HepG2 (cell line): ENCODE data around the gene ZXDC. TPM values are rescaled to one million over a fixed set of nuclear protein-coding genes. Genes with fewer than 3 reads are reported as not detected.

Experiments used
- ATAC-seq: fragments of 200-7000 bp; cut with Tn5 transposase; 3 replicates; pipeline ENCODE4 v1.9.1; 2020; ENCODE audit warnings: mild to moderate bottlenecking, moderate library complexity
- BruUV-seq: library from RNA; stranded (reverse); fragments of 400-500 nt; replicated peaks from 2 replicates; lab custom pipeline; 2021; lab: Mats Ljungman, UMichigan
- CTCF ChIA-PET: fragments of 300-600 bp; formaldehyde crosslinking; extraction: SDS; loops from one replicate; lab custom pipeline; 2021; ENCODE audit warnings: low total read pairs, inconsistent platforms, low intra/inter-chr PET ratio; lab: Yijun Ruan, JAX
- POLR2A ChIA-PET: fragments of 350-600 bp; sonication (Branson Sonifier 250); formaldehyde crosslinking; loops from one replicate; lab custom pipeline; 2020; ENCODE audit warnings: antibody characterized with exemption, inconsistent platforms; lab: Yijun Ruan, JAX
- DNase-seq: peaks from one replicate; pipeline ENCODE4 v3.0.0-alpha.2; 2015; ENCODE audit warnings: low spot score
- FAIRE-seq: peaks from 3 replicates; lab custom pipeline; 2011; peaks lifted over from hg19 to GRCh38; lab: Jason Lieb, UNC
- H2AFZ ChIP-seq: one replicate; pipeline ENCODE4 v1.6.1; 2011; ENCODE audit warnings: low read length, inconsistent platforms
- H3K27ac ChIP-seq: fragments of 300-600 bp; 3 replicates; pipeline ENCODE4 v1.8.0; 2011; ENCODE audit warnings: mixed run types, mild to moderate bottlenecking, mixed read lengths, low read length, inconsistent platforms; ENCODE audit not compliant: insufficient read depth; ENCODE audit errors: extremely low read length
- H3K27me3 ChIP-seq, 2 experiments: fragments of 200-600 bp in 1 of 2; 2 replicates in 1 of 2; 3 replicates in 1 of 2; pipeline versions ENCODE4 v1.6.0 to v1.8.0; 2011; ENCODE audit warnings: low read length in 2 of 2, mild to moderate bottlenecking in 2 of 2, moderate library complexity in 2 of 2, inconsistent platforms in 1 of 2; ENCODE audit not compliant: insufficient read depth in 2 of 2, control insufficient read depth in 1 of 2
- H3K36me3 ChIP-seq, 2 experiments: fragments of 200-600 bp in 1 of 2; replicated peaks in 1 of 2; 2 replicates in 1 of 2; 3 replicates in 1 of 2; pipeline versions ENCODE4 v1.5.1 to v1.8.0; 2011; ENCODE audit warnings: low read length in 2 of 2, inconsistent platforms in 1 of 2; ENCODE audit not compliant: insufficient read depth in 2 of 2, control insufficient read depth in 1 of 2
- H3K4me1 ChIP-seq: 2 replicates; pipeline ENCODE4 v1.5.1; 2012; ENCODE audit warnings: low read length, inconsistent platforms; ENCODE audit not compliant: insufficient read depth
- H3K4me2 ChIP-seq: 2 replicates; pipeline ENCODE4 v1.6.0; 2011; ENCODE audit warnings: low read depth, low read length, inconsistent platforms
- H3K4me3 ChIP-seq, 3 experiments: fragments of 200-600 bp in 1 of 3; sonication (generic), shearing (Covaris generic) in 1 of 3; replicated peaks in 1 of 3; 2 replicates each; pipeline ENCODE4 v1.5.1; 2011 to 2016; ENCODE audit warnings: low read length in 3 of 3, inconsistent platforms in 2 of 3, low read depth in 2 of 3, mild to moderate bottlenecking in 2 of 3, control low read depth in 1 of 3, mixed read lengths in 1 of 3; ENCODE audit not compliant: insufficient read depth in 1 of 3
- H3K79me2 ChIP-seq: one replicate; pipeline ENCODE4 v1.6.1; 2011; ENCODE audit warnings: low read length, inconsistent platforms; ENCODE audit not compliant: insufficient read depth
- H3K9ac ChIP-seq: 2 replicates; pipeline ENCODE4 v1.6.0; 2011; ENCODE audit warnings: mild to moderate bottlenecking, low read depth, low read length, inconsistent platforms; ENCODE audit not compliant: insufficient read depth
- H3K9me3 ChIP-seq: 2 replicates; pipeline ENCODE4 v1.5.1; 2012; ENCODE audit warnings: mild to moderate bottlenecking, low read length
- H4K20me1 ChIP-seq: 2 replicates; pipeline ENCODE4 v1.6.0; 2011; ENCODE audit warnings: inconsistent platforms, mild to moderate bottlenecking, low read length, moderate library complexity; ENCODE audit not compliant: insufficient read depth
- JUNB ChIP-seq: sonication (generic); formaldehyde crosslinking; IDR thresholded peaks from 2 replicates; pipeline ENCODE4 v1.8.0; 2022; ENCODE audit warnings: missing genetic modification reagents, mild to moderate bottlenecking, borderline replicate concordance
- MAFK ChIP-seq, 2 experiments: IDR thresholded peaks in 1 of 2; conservative IDR thresholded peaks in 1 of 2; 2 replicates each; pipeline ENCODE4 v1.6.1; 2011; ENCODE audit warnings: improper control_type of control experiment in 2 of 2, low read length in 2 of 2
- MZF1 ChIP-seq: sonication (generic); formaldehyde crosslinking; IDR thresholded peaks from 2 replicates; pipeline ENCODE4 v1.8.1; 2023; ENCODE audit warnings: mild to moderate bottlenecking, missing genetic modification reagents, borderline replicate concordance
- POLR2G ChIP-seq: fragments of 200-400 bp; formaldehyde crosslinking; IDR thresholded peaks from 2 replicates; pipeline ENCODE4 v1.6.1; 2018; ENCODE audit warnings: mild to moderate bottlenecking, low read depth, low read length, moderate library complexity
- RBM22 ChIP-seq: fragments of 200-400 bp; formaldehyde crosslinking; optimal IDR thresholded peaks from 2 replicates; pipeline ENCODE3; 2017; ENCODE audit warnings: mild to moderate bottlenecking, low read length, moderate library complexity
- REL ChIP-seq: sonication (generic); formaldehyde crosslinking; conservative IDR thresholded peaks from 2 replicates; pipeline ENCODE4 v1.8.0; 2022; ENCODE audit warnings: mild to moderate bottlenecking, missing genetic modification reagents, moderate library complexity
- ZFY ChIP-seq: sonication (generic); formaldehyde crosslinking; IDR thresholded peaks from 2 replicates; pipeline ENCODE4 v1.4.0; 2020; ENCODE audit warnings: missing genetic modification reagents
- ZNF138 ChIP-seq: sonication (generic); formaldehyde crosslinking; IDR thresholded peaks from 2 replicates; pipeline ENCODE4 v1.5.0; 2020; ENCODE audit warnings: mild to moderate bottlenecking, low read depth, missing genetic modification reagents
- ZNF20 ChIP-seq: sonication (generic); formaldehyde crosslinking; IDR thresholded peaks from 2 replicates; pipeline ENCODE4 v1.4.0; 2020; ENCODE audit warnings: mild to moderate bottlenecking, moderate library complexity, missing genetic modification reagents
- ZNF350 ChIP-seq: sonication (generic); formaldehyde crosslinking; IDR thresholded peaks from 2 replicates; pipeline ENCODE4 v1.4.0; 2020; ENCODE audit warnings: mild to moderate bottlenecking, low read depth, missing genetic modification reagents, borderline replicate concordance
- ZNF782 ChIP-seq: sonication (generic); formaldehyde crosslinking; IDR thresholded peaks from 2 replicates; pipeline ENCODE4 v1.4.0; 2020; ENCODE audit warnings: missing genetic modification reagents, mild to moderate bottlenecking, borderline replicate concordance
- WGBS: methylation state at CpG from one replicate; pipeline ENCODE4 v1.1.6; 2017; ENCODE audit warnings: low lambda C conversion rate; 5-methylcytosine and 5-hydroxymethylcytosine counted together
- in situ Hi-C: cut with HindIII; loops from 2 replicates; pipeline ENCODE4 v1.10.0; 2017; ENCODE audit warnings: low pct_unique_long_range_greater_than_20kb; ENCODE audit not compliant: extremely low pct_ligation_motif_present
- intact Hi-C: fragments of 100-400 bp; cut with micrococcal nuclease; formaldehyde crosslinking; loops from one replicate; pipeline ENCODE4 v1.10.0; 2022; ENCODE audit not compliant: unreplicated experiment
- polyA plus RNA-seq, 8 experiments: library from polyadenylated mRNA; depleted of rRNA in 3 of 8; stranded (reverse) in 7 of 8; unstranded in 1 of 8; fragments of >200 nt; fragmentation: Illumina TruSeq in 4 of 8; extraction: Trizol in 4 of 8; gene quantifications; 2 replicates each; pipeline versions ENCODE4 v1.2.1 to v1.2.3, GENCODE V29; 2011 to 2016; ENCODE audit warnings: low read depth in 4 of 8, missing spikeins in 1 of 8, mixed read lengths in 1 of 8; ENCODE audit not compliant: insufficient read depth in 1 of 8
- total RNA-seq, 5 experiments: library from RNA; depleted of rRNA; stranded (reverse); fragments of >200 nt; fragmentation: Illumina TruSeq; extraction: Trizol; gene quantifications; 2 replicates each; pipeline ENCODE4 v1.2.3, GENCODE V29; 2016; ENCODE audit warnings: low read depth in 1 of 5
- TF ChIP-seq, protein P1 (sequence below): sonication (generic); formaldehyde crosslinking; IDR thresholded peaks from 2 replicates; pipeline ENCODE4 v1.9.0; 2021; ENCODE audit warnings: missing genetic modification reagents, borderline replicate concordance
- TF ChIP-seq, protein P2 (sequence below): IDR thresholded peaks from 2 replicates; pipeline ENCODE4 v1.6.1; 2016; ENCODE audit warnings: low read depth, control low read depth

ZXDC gene
- total and polyA plus RNA-seq, 2 of the 13 experiments (the other 11 are each of a cell fraction or from before 2014, with no cell fraction given): 17.6 to 21.2 TPM

GRCh38 chr3:126432361-126433104 is 43.2 kb downstream of the ZXDC start:
- FAIRE-seq (no peak), ATAC-seq (no peak), DNase-seq (no peak)
- TF ChIP-seq JUNB (CRISPR knock-in tag) (no peak), MAFK (conservative IDR thresholded peaks at IDR 0.05 in 1 of 2, IDR thresholded peaks at IDR 0.05 in 1 of 2; ENCODE audit: low read length in 2 of 2) (peak in 1 of 2 experiments; percentile 14; a peak in 1 of 4 replicates)
- ChIA-PET CTCF (no interaction called here), POLR2A (no interaction called here)
- Histone ChIP-seq H3K36me3 (peaks cover 2 to 15% of the 10 kb centered on the region in 2 experiments; a peak in 4 of 5 replicates), H3K4me1 (no peaks in the 10 kb centered on the region), H2AFZ (no peak overlapping the region), H3K9ac (no peak overlapping the region), H3K4me2 (no peak overlapping the region), H3K79me2 (no peaks in the 10 kb centered on the region), H3K9me3 (no peaks in the 10 kb centered on the region; the same call in 1 of the 2 replicates), H3K27me3 (no peaks in the 10 kb centered on the region), H4K20me1 (no peaks in the 10 kb centered on the region), H3K27ac (no peak overlapping the region), H3K4me3 (no peak overlapping the region)
- BruUV-seq: no TSS peak
- WGBS: 78% methylated on average over 4 of the region's 4 CpGs
- intact Hi-C loops (no loop called here), in situ Hi-C loops (no loop called here)

DNA sequence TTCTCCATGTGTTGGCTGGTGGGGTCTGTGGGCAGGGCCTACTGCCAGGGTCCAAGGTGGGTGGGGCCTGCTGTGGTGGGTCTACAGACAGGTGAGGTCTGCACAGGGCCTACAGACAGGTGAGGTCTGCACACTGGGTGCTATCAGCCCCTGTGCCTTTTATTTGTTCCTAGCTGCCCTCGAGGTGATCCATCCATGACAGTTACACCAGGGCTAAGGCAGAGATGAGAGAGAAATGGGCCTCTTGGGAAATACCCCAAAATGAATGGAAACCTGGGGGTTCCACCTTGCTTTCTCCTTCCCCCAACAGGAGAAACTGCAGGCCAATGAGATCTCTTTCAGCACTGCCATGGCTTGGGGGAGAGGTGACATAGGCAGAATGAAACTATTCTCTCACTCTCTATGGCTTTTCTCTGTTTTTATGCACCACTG is 44.6 kb downstream of the ZXDC start:
- no peak for DNase-seq
- ChIA-PET POLR2A (no interaction called here), CTCF (no interaction called here)
- no peak for FAIRE-seq
- intact Hi-C loops (no loop called here), in situ Hi-C loops (no loop called here)
- Histone ChIP-seq H3K27ac (no peak overlapping the region), H3K79me2 (no peaks in the 10 kb centered on the region), H3K4me1 (no peaks in the 10 kb centered on the region), H3K4me3 (no peak overlapping the region), H3K27me3 (no peaks in the 10 kb centered on the region), H2AFZ (no peak overlapping the region), H3K9me3 (peaks cover 10% of the 10 kb centered on the region), H3K9ac (no peak overlapping the region), H4K20me1 (no peaks in the 10 kb centered on the region), H3K4me2 (no peak overlapping the region), H3K36me3 (peaks cover 2% of the 10 kb centered on the region in 2 experiments; a peak in 2 of 5 replicates)
- ATAC-seq: no peak
- WGBS: no CpG with 5 or more reads among the region's 1 CpG
- BruUV-seq: no TSS peak
- TF ChIP-seq ZNF782 (CRISPR knock-in tag) (no peak), ZNF138 (CRISPR knock-in tag) (no peak), ZFY (CRISPR knock-in tag) (no peak), ZNF350 (no peak), ZNF20 (CRISPR knock-in tag) (no peak), RBM22 (peak; percentile 51), REL (no peak), MZF1 (CRISPR knock-in tag) (no peak), POLR2G (peak; percentile 26; the same call in 1 of the 2 replicates)
- TF ChIP-seq, protein P1, sequence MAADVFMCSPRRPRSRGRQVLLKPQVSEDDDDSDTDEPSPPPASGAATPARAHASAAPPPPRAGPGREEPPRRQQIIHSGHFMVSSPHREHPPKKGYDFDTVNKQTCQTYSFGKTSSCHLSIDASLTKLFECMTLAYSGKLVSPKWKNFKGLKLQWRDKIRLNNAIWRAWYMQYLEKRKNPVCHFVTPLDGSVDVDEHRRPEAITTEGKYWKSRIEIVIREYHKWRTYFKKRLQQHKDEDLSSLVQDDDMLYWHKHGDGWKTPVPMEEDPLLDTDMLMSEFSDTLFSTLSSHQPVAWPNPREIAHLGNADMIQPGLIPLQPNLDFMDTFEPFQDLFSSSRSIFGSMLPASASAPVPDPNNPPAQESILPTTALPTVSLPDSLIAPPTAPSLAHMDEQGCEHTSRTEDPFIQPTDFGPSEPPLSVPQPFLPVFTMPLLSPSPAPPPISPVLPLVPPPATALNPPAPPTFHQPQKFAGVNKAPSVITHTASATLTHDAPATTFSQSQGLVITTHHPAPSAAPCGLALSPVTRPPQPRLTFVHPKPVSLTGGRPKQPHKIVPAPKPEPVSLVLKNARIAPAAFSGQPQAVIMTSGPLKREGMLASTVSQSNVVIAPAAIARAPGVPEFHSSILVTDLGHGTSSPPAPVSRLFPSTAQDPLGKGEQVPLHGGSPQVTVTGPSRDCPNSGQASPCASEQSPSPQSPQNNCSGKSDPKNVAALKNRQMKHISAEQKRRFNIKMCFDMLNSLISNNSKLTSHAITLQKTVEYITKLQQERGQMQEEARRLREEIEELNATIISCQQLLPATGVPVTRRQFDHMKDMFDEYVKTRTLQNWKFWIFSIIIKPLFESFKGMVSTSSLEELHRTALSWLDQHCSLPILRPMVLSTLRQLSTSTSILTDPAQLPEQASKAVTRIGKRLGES: no peak
- TF ChIP-seq, protein P2, sequence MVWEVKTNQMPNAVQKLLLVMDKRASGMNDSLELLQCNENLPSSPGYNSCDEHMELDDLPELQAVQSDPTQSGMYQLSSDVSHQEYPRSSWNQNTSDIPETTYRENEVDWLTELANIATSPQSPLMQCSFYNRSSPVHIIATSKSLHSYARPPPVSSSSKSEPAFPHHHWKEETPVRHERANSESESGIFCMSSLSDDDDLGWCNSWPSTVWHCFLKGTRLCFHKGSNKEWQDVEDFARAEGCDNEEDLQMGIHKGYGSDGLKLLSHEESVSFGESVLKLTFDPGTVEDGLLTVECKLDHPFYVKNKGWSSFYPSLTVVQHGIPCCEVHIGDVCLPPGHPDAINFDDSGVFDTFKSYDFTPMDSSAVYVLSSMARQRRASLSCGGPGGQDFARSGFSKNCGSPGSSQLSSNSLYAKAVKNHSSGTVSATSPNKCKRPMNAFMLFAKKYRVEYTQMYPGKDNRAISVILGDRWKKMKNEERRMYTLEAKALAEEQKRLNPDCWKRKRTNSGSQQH: no peak
